H1 (cell line): Measurements from ENCODE around the gene WDR45B. TPM values are rescaled to one million over a fixed set of nuclear protein-coding genes. Genes with fewer than 3 reads are reported as not detected.

Experiments
- CTCF ChIA-PET: fragments of 300-600 bp; sonication (Branson Sonifier 250); formaldehyde crosslinking; loops from one replicate; lab custom pipeline; 2021; ENCODE audit not compliant: partially characterized antibody; lab: Charles Lee
- POLR2A ChIA-PET: fragments of 300-600 bp; sonication (Branson Sonifier 250); formaldehyde crosslinking; loops from one replicate; lab custom pipeline; 2021; ENCODE audit warnings: inconsistent platforms; ENCODE audit not compliant: partially characterized antibody; lab: Charles Lee
- DNase-seq, 2 experiments: peaks; one replicate each; pipeline versions ENCODE4 v3.0.0 to v3.0.0-alpha.2; 2010 to 2022; ENCODE audit warnings: low spot score in 2 of 2, low read depth in 1 of 2, mixed read lengths in 1 of 2
- FAIRE-seq: peaks from 2 replicates; lab custom pipeline; 2011; peaks lifted over from hg19 to GRCh38; lab: Jason Lieb, UNC
- H2AFZ ChIP-seq: 2 replicates; pipeline ENCODE4 v1.8.1; 2012; ENCODE audit warnings: low read length, inconsistent platforms
- H2AK5ac ChIP-seq: 2 replicates; pipeline ENCODE4 v1.6.1; 2013; ENCODE audit warnings: low read depth, low read length
- H2BK120ac ChIP-seq: replicated peaks from 2 replicates; pipeline ENCODE3; 2013; ENCODE audit warnings: low read depth, low read length, inconsistent platforms
- H2BK12ac ChIP-seq: 2 replicates; pipeline ENCODE4 v1.6.1; 2013; ENCODE audit warnings: low read depth, low read length
- H2BK15ac ChIP-seq: 2 replicates; pipeline ENCODE4 v1.6.1; 2013; ENCODE audit warnings: low read length
- H2BK20ac ChIP-seq: 2 replicates; pipeline ENCODE4 v1.6.1; 2013; ENCODE audit warnings: low read length
- H2BK5ac ChIP-seq: 2 replicates; pipeline ENCODE4 v1.6.1; 2013; ENCODE audit warnings: low read depth, low read length
- H3K14ac ChIP-seq: 2 replicates; pipeline ENCODE4 v1.6.1; 2013; ENCODE audit warnings: inconsistent platforms; ENCODE audit not compliant: insufficient read length
- H3K18ac ChIP-seq: 2 replicates; pipeline ENCODE4 v1.6.1; 2013; ENCODE audit warnings: low read length; ENCODE audit errors: extremely low read depth
- H3K23ac ChIP-seq: 2 replicates; pipeline ENCODE4 v1.6.1; 2013; ENCODE audit warnings: inconsistent platforms; ENCODE audit not compliant: insufficient read length
- H3K23me2 ChIP-seq: 2 replicates; pipeline ENCODE4 v1.6.1; 2013; ENCODE audit warnings: low read depth, low read length
- H3K27ac ChIP-seq: 2 replicates; pipeline ENCODE4 v1.6.1; 2011; ENCODE audit warnings: low read depth, low read length, inconsistent platforms
- H3K27me3 ChIP-seq, 4 experiments: replicated peaks in 1 of 4; 1 replicate in 1 of 4; 2 replicates in 3 of 4; pipeline versions ENCODE4 v1.6.1 to v1.8.1; 2011 to 2013; ENCODE audit warnings: low read length in 3 of 4, mild to moderate bottlenecking in 3 of 4, inconsistent platforms in 2 of 4, mixed read lengths in 2 of 4, moderate library complexity in 1 of 4; ENCODE audit not compliant: control insufficient read depth in 3 of 4, insufficient read depth in 3 of 4; ENCODE audit errors: extremely low read depth in 1 of 4
- H3K36me3 ChIP-seq, 4 experiments: 2 replicates each; pipeline versions ENCODE4 v1.6.1 to v1.8.1; 2011 to 2013; ENCODE audit warnings: mild to moderate bottlenecking in 4 of 4, low read length in 3 of 4, moderate library complexity in 2 of 4, control low read depth in 1 of 4, inconsistent platforms in 1 of 4; ENCODE audit not compliant: insufficient read depth in 4 of 4, control insufficient read depth in 2 of 4
- H3K4ac ChIP-seq: replicated peaks from 2 replicates; pipeline ENCODE3; 2013; ENCODE audit warnings: low read length, low read depth, mixed read lengths, inconsistent platforms; ENCODE audit not compliant: insufficient read length
- H3K4me1 ChIP-seq, 4 experiments: replicated peaks in 1 of 4; 1 replicate in 1 of 4; 2 replicates in 3 of 4; pipeline versions ENCODE4 v1.6.1 to v1.8.1; 2011 to 2013; ENCODE audit warnings: low read length in 3 of 4, inconsistent platforms in 2 of 4, mixed read lengths in 1 of 4; ENCODE audit not compliant: insufficient read depth in 4 of 4, control insufficient read depth in 3 of 4
- H3K4me2 ChIP-seq, 2 experiments: 2 replicates each; pipeline versions ENCODE4 v1.6.1 to v1.8.1; 2011 to 2013; ENCODE audit warnings: low read depth in 2 of 2, low read length in 2 of 2, control low read depth in 1 of 2, inconsistent platforms in 1 of 2, mild to moderate bottlenecking in 1 of 2; ENCODE audit not compliant: insufficient read depth in 1 of 2
- H3K4me3 ChIP-seq, 4 experiments: fragments of 200-600, 300-600 bp in 1 of 4; sonication (generic), shearing (Covaris generic), sonication (Bioruptor Twin) in 1 of 4; 2 replicates each; pipeline versions ENCODE4 v1.5.1 to v1.8.1; 2011 to 2016; ENCODE audit warnings: low read length in 4 of 4, low read depth in 3 of 4, control low read depth in 2 of 4, inconsistent platforms in 2 of 4, mild to moderate bottlenecking in 2 of 4, mixed read lengths in 1 of 4, moderate library complexity in 1 of 4; ENCODE audit not compliant: insufficient read depth in 2 of 4; ENCODE audit errors: extremely low read depth in 1 of 4
- H3K56ac ChIP-seq: replicated peaks from 2 replicates; pipeline ENCODE3; 2013; ENCODE audit warnings: low read depth, mild to moderate bottlenecking, mixed read lengths, low read length, inconsistent platforms; ENCODE audit not compliant: insufficient read length
- H3K79me1 ChIP-seq: 2 replicates; pipeline ENCODE4 v1.6.1; 2013; ENCODE audit warnings: low read depth, low read length, control low read depth
- H3K79me2 ChIP-seq, 2 experiments: 2 replicates each; pipeline versions ENCODE4 v1.6.1 to v1.8.1; 2012 to 2013; ENCODE audit warnings: low read length in 2 of 2, mild to moderate bottlenecking in 2 of 2, inconsistent platforms in 1 of 2; ENCODE audit not compliant: insufficient read depth in 2 of 2, control insufficient read depth in 1 of 2
- H3K9ac ChIP-seq, 4 experiments: replicated peaks in 1 of 4; 1 replicate in 1 of 4; 2 replicates in 3 of 4; pipeline versions ENCODE4 v1.6.1 to v1.8.1; 2011 to 2013; ENCODE audit warnings: low read depth in 3 of 4, low read length in 3 of 4, control low read depth in 2 of 4, mild to moderate bottlenecking in 2 of 4, moderate library complexity in 2 of 4, inconsistent platforms in 1 of 4; ENCODE audit errors: extremely low read depth in 1 of 4
- H3K9me3 ChIP-seq, 2 experiments: 2 replicates each; pipeline versions ENCODE4 v1.6.1 to v1.8.1; 2012 to 2013; ENCODE audit warnings: mild to moderate bottlenecking in 2 of 2, moderate library complexity in 2 of 2, control low read depth in 1 of 2, inconsistent platforms in 1 of 2, low read depth in 1 of 2, low read length in 1 of 2, mixed read lengths in 1 of 2; ENCODE audit not compliant: insufficient read depth in 2 of 2
- H4K20me1 ChIP-seq, 2 experiments: replicated peaks in 1 of 2; 2 replicates each; pipeline versions ENCODE3 to v1.8.1; 2011 to 2013; ENCODE audit warnings: inconsistent platforms in 2 of 2, low read length in 2 of 2, mild to moderate bottlenecking in 1 of 2; ENCODE audit not compliant: insufficient read depth in 2 of 2, control insufficient read depth in 1 of 2
- H4K5ac ChIP-seq: 2 replicates; pipeline ENCODE4 v1.6.1; 2013; ENCODE audit warnings: low read length, low read depth, mixed read lengths, inconsistent platforms; ENCODE audit not compliant: insufficient read length
- H4K8ac ChIP-seq: 2 replicates; pipeline ENCODE4 v1.8.0; 2013; ENCODE audit warnings: mild to moderate bottlenecking, moderate library complexity, low read length, inconsistent platforms; ENCODE audit not compliant: insufficient read depth; ENCODE audit errors: extremely low read depth
- H4K91ac ChIP-seq: replicated peaks from 2 replicates; pipeline ENCODE3; 2013; ENCODE audit warnings: low read length, mixed read lengths, inconsistent platforms; ENCODE audit not compliant: insufficient read length
- POU5F1 ChIP-seq: IDR thresholded peaks from 2 replicates; pipeline ENCODE4 v1.6.1; 2011; ENCODE audit warnings: low read depth, mild to moderate bottlenecking, low read length, moderate library complexity
- TAF7 ChIP-seq: optimal IDR thresholded peaks from 2 replicates; pipeline ENCODE3; 2011; ENCODE audit warnings: low read depth, mild to moderate bottlenecking, inconsistent platforms, low read length, moderate library complexity, borderline replicate concordance
- WGBS, 2 experiments: shearing (Covaris generic) in 1 of 2; methylation state at CpG; one replicate each; pipeline versions ENCODE4 v1.1.6 to v1.1.7; 2013 to 2015; ENCODE audit warnings: low lambda C conversion rate in 2 of 2, mixed read lengths in 2 of 2, inconsistent platforms in 1 of 2, low coverage in 1 of 2, missing lambda C conversion rate in 1 of 2; ENCODE audit not compliant: insufficient replicate concordance in 2 of 2, insufficient coverage in 1 of 2, insufficient read length in 1 of 2; ENCODE audit errors: extremely low coverage in 1 of 2, missing lambda C conversion rate in 1 of 2; 5-methylcytosine and 5-hydroxymethylcytosine counted together
- polyA plus RNA-seq, 7 experiments: library from polyadenylated mRNA; depleted of rRNA in 3 of 7; stranded (reverse) in 5 of 7; unstranded in 2 of 7; fragments of >200 nt in 5 of 7; fragments of 200-250 nt in 2 of 7; gene quantifications; 1 replicate in 5 of 7; 2 replicates in 1 of 7; 4 replicates in 1 of 7; pipeline versions ENCODE4 v1.2.1 to v1.2.3, GENCODE V29; 2011 to 2013; ENCODE audit warnings: missing spikeins in 2 of 7, mixed read lengths in 2 of 7
- total RNA-seq: library from RNA; stranded (reverse); fragmentation: NEBNext Ultra II Directional; extraction: Animal tissue kit (Norgen Biotek cat#: 25700); gene quantifications from 2 replicates; pipeline ENCODE4 v1.2.1, GENCODE V29; 2021
- TF ChIP-seq, protein P1 (sequence below): IDR thresholded peaks from 2 replicates; pipeline ENCODE4 v1.6.1; 2012; ENCODE audit warnings: inconsistent platforms
- TF ChIP-seq, protein P2 (sequence below): IDR thresholded peaks from 2 replicates; pipeline ENCODE4 v1.6.1; 2012; ENCODE audit warnings: low read length, inconsistent platforms

The WDR45B gene
- total and polyA plus RNA-seq, 2 of the 8 experiments (the other 6 are each of a cell fraction or from before 2014, with no cell fraction given), result 82.0 to 100 TPM

DNA sequence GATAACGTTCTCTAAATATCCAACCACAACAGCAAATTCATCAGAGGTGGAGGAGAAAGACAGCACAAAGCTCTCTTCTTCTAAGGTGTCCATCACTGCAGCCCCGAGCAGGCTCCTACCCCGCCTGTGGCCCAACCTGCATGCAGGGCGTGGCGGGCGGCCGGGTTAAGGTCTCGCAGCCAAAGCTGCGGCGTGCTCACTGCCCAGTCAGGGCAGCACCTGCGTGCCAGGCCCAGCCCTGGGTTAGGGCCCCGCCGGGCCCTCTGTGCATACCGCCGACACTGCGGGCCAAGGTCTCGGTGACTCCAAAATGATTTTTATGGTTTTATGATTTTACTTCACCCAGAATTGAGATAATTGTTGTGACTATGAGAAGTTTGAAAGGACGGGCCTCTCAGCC, 70.9 kb downstream of the WDR45B start:
- CTCF ChIA-PET, result interaction anchor here (1.0 to 1.1 kb wide), 2 partner anchors 24 to 96 kb away, joined by 3 to 4 read pairs; no protein-coding TSS in a partner anchor

More for the DNA sequence above, 70.9 kb downstream of the WDR45B start:
- H3K9ac ChIP-seq, result no peak overlapping the region
- H3K27ac ChIP-seq, result no peak overlapping the region
- WGBS, 2 experiments, result 97% methylated on average over 18 of the region's 18 CpGs; no CpG with 5 or more reads in 1 of the 2 experiments
- no peaks in the 10 kb centered on the region for H3K27me3 ChIP-seq
- H2AK5ac ChIP-seq, result no peak overlapping the region
- H2AFZ ChIP-seq, result no peak overlapping the region
- peaks cover 0 to 15% of the 10 kb centered on the region in 2 experiments; a peak in 2 of 4 replicates for H3K79me2 ChIP-seq
- no peak overlapping the region for H3K56ac ChIP-seq
- TF ChIP-seq, protein P1, sequence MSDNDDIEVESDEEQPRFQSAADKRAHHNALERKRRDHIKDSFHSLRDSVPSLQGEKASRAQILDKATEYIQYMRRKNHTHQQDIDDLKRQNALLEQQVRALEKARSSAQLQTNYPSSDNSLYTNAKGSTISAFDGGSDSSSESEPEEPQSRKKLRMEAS, result no peak
- TF ChIP-seq POU5F1 (no peak), TAF7 (no peak)
- TF ChIP-seq, protein P2, sequence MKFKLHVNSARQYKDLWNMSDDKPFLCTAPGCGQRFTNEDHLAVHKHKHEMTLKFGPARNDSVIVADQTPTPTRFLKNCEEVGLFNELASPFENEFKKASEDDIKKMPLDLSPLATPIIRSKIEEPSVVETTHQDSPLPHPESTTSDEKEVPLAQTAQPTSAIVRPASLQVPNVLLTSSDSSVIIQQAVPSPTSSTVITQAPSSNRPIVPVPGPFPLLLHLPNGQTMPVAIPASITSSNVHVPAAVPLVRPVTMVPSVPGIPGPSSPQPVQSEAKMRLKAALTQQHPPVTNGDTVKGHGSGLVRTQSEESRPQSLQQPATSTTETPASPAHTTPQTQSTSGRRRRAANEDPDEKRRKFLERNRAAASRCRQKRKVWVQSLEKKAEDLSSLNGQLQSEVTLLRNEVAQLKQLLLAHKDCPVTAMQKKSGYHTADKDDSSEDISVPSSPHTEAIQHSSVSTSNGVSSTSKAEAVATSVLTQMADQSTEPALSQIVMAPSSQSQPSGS, result no peak
- H3K18ac ChIP-seq, result no peak overlapping the region
- H3K23ac ChIP-seq, result no peak overlapping the region
- H4K5ac ChIP-seq, result no peak overlapping the region
- no peak overlapping the region for H2BK120ac ChIP-seq
- H3K4me2 ChIP-seq, result no peak overlapping the region
- H3K9me3 ChIP-seq, result no peaks in the 10 kb centered on the region
- peaks cover 10% of the 10 kb centered on the region for H3K79me1 ChIP-seq
- peaks cover 6 to 13% of the 10 kb centered on the region in 2 experiments for H4K20me1 ChIP-seq
- no peaks in the 10 kb centered on the region for H3K4me1 ChIP-seq
- FAIRE-seq (no peak), DNase-seq (no peak)
- no peak overlapping the region for H3K4ac ChIP-seq
- peaks cover 6 to 32% (median 22%) of the 10 kb centered on the region in 4 experiments; a peak in 7 of 8 replicates for H3K36me3 ChIP-seq
- H2BK12ac ChIP-seq, result no peak overlapping the region
- no peak overlapping the region for H2BK15ac ChIP-seq
- no peak overlapping the region for H2BK20ac ChIP-seq
- POLR2A ChIA-PET, result interaction anchor here (2.3 kb wide), 1 partner anchor 10 kb away, joined by 5 read pairs; no protein-coding TSS in a partner anchor
- H3K14ac ChIP-seq, result no peak overlapping the region
- no peak overlapping the region for H2BK5ac ChIP-seq
- no peak overlapping the region for H3K4me3 ChIP-seq
- no peak overlapping the region for H4K8ac ChIP-seq
- no peak overlapping the region for H4K91ac ChIP-seq
- no peaks in the 10 kb centered on the region; the same call in 1 of the 2 replicates for H3K23me2 ChIP-seq
